ENCODE results near the gene TMEM163. TPM values are rescaled to one million over a fixed set of nuclear protein-coding genes. Genes with fewer than 3 reads are reported as not detected.
"Not testable (repeated sequence)": the region's sequence is repeated elsewhere in the genome, so short reads cannot be mapped to it uniquely, and the experiment has no call there.

The TMEM163 gene
- total RNA-seq, 2 donors from 2014 or later, result 0.14 to 2.5 TPM

DNA sequence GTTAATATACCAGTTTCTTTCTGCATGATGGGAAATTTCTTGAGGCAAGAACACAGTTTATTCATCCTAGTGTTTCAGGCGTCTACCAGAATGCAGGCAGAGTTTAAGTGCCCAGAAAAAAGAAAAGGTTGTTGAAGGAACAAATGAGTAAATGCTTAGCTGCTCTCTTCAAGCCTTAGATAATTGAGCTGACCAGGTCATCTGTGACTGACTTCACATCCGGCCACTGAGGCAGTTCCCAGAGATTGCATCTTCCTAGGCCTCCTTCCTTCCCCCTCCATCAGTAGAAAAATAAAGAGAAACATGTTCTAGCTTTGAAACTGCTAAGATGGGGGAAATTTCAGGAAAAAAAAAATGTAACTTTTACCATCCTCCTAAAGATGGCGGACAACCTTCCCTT is 9.4 kb upstream of the TMEM163 start:
- Histone ChIP-seq H3K9me3 (no peaks in the 10 kb centered on the region), H3K4me1 (ENCODE audit: control insufficient read depth in 1 of 2, low read depth in 2 of 2) (no peaks in the 10 kb centered on the region), H3K27me3 (replicated peaks; ENCODE audit: insufficient read depth) (peaks cover 4% of the 10 kb centered on the region), H3K4me3 (no peak overlapping the region), H3K36me3 (no peaks in the 10 kb centered on the region), H3K27ac (no peak overlapping the region)
- TF ChIP-seq, protein P1, sequence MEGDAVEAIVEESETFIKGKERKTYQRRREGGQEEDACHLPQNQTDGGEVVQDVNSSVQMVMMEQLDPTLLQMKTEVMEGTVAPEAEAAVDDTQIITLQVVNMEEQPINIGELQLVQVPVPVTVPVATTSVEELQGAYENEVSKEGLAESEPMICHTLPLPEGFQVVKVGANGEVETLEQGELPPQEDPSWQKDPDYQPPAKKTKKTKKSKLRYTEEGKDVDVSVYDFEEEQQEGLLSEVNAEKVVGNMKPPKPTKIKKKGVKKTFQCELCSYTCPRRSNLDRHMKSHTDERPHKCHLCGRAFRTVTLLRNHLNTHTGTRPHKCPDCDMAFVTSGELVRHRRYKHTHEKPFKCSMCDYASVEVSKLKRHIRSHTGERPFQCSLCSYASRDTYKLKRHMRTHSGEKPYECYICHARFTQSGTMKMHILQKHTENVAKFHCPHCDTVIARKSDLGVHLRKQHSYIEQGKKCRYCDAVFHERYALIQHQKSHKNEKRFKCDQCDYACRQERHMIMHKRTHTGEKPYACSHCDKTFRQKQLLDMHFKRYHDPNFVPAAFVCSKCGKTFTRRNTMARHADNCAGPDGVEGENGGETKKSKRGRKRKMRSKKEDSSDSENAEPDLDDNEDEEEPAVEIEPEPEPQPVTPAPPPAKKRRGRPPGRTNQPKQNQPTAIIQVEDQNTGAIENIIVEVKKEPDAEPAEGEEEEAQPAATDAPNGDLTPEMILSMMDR (IDR thresholded peaks at IDR 0.05), result no peak
- DNase-seq (ENCODE audit: low spot score), result no peak
- no peak for ATAC-seq (ENCODE audit: insufficient number of reproducible peaks, low FRiP score, low read depth)

DNA sequence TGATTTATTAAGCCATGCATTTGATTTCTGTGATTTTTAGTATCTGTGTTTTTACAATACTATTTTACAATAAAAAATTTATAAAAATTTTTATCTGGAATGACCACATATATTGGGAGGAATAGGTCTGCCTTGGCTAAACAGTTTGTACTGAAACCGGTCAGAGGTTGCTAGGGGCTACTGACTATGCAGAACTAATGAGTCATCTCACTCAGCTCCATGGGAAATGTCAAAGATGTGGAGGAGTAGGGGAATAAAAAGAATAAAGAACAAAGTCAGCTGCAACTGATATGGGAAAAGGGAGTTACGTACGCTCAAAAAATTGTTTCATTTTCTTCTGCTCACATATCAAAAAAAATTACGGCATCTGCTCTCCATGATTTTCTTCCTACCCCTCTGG is 8.6 kb upstream of the TMEM163 start:
- Histone ChIP-seq H3K4me3 (no peak overlapping the region), H3K9me3 (no peaks in the 10 kb centered on the region), H3K4me1 (ENCODE audit: control insufficient read depth in 1 of 2, low read depth in 2 of 2) (no peaks in the 10 kb centered on the region), H3K36me3 (no peaks in the 10 kb centered on the region), H3K27ac (no peak overlapping the region), H3K27me3 (replicated peaks; ENCODE audit: insufficient read depth) (peaks cover 4% of the 10 kb centered on the region)
- ATAC-seq (ENCODE audit: insufficient number of reproducible peaks, low FRiP score, low read depth) (no peak), DNase-seq (ENCODE audit: low spot score) (no peak)
- TF ChIP-seq, protein P1 (IDR thresholded peaks at IDR 0.05), result no peak

DNA sequence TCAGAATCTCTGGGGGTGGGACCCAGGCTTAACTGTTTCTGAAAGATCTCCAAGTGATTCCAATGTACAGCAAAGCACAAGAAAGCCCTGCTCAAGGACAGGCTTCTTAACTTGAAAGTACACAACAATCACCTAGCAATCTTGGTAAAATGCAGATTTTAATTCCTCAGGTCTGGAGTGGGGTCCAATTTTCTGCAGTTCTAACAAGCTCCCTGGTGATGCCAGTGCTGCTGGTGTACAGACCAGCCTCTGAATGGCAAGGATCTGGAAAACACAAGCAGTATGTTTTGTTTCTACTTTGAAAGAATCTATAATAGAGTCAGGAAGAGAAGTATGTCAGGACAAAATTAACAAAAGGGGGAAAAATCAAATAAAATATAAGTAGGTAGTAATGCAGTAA is 7.8 kb upstream of the TMEM163 start:
- Histone ChIP-seq H3K27ac (no peak overlapping the region), H3K36me3 (no peaks in the 10 kb centered on the region), H3K4me3 (no peak overlapping the region), H3K9me3 (no peaks in the 10 kb centered on the region), H3K4me1 (ENCODE audit: control insufficient read depth in 1 of 2, low read depth in 2 of 2) (no peaks in the 10 kb centered on the region), H3K27me3 (replicated peaks; ENCODE audit: insufficient read depth) (peaks cover 4% of the 10 kb centered on the region)
- ATAC-seq (ENCODE audit: insufficient number of reproducible peaks, low FRiP score, low read depth), result no peak
- DNase-seq (ENCODE audit: low spot score), result no peak
- TF ChIP-seq, protein P1 (IDR thresholded peaks at IDR 0.05), result no peak

DNA sequence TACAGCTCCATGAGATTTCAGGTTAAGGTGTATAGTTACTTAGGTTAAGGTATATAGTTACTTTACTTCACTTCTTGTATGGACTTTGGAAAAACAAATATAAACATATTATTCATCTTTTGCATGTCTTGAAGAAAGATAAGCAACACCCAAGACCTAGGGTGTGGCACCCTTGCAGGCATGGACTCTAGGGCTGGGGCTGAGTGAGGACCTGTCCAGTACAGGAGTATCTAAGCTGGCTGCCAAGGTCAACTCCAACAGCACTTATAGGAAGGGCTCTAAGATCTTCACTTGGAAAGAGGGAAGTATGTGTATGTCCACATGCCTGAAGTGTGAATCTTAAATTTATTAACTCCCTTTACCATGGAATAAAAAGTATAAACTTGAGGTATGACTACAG is 7.1 kb upstream of the TMEM163 start:
- Histone ChIP-seq H3K9me3 (no peaks in the 10 kb centered on the region), H3K36me3 (no peaks in the 10 kb centered on the region), H3K4me1 (ENCODE audit: control insufficient read depth in 1 of 2, low read depth in 2 of 2) (no peaks in the 10 kb centered on the region), H3K27me3 (replicated peaks; ENCODE audit: insufficient read depth) (peaks cover 4% of the 10 kb centered on the region), H3K27ac (no peak overlapping the region), H3K4me3 (no peak overlapping the region)
- DNase-seq (ENCODE audit: low spot score), result no peak
- TF ChIP-seq, protein P1 (IDR thresholded peaks at IDR 0.05), result no peak
- ATAC-seq (ENCODE audit: insufficient number of reproducible peaks, low FRiP score, low read depth), result no peak

DNA sequence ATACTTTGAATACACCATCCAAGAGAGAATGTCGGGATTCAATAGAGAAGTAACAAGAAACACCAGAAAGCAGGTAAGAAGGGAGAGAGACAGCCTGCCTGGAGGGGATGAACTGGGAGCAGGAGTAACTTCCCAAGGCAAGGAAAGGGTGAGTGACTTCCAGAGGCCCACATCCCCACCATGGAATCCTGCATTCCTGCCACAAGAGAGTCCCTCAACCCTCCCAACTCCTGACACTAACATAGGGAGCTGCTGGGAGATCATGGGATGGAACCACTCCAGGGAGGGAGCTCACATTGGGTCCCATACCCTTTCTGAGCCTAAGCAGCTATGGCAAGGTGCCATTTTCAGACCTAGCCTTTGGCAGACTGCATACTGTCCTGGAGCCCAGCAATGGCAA is 5.5 kb upstream of the TMEM163 start:
- TF ChIP-seq, protein P1 (IDR thresholded peaks at IDR 0.05), result no peak
- peaks cover 4% of the 10 kb centered on the region for H3K27me3 ChIP-seq (replicated peaks; ENCODE audit: insufficient read depth)
- ATAC-seq (ENCODE audit: insufficient number of reproducible peaks, low FRiP score, low read depth), result no peak
- H3K27ac ChIP-seq, result no peak overlapping the region
- H3K36me3 ChIP-seq, result no peaks in the 10 kb centered on the region
- H3K4me1 ChIP-seq (ENCODE audit: control insufficient read depth in 1 of 2, low read depth in 2 of 2), result no peaks in the 10 kb centered on the region
- no peak for DNase-seq (ENCODE audit: low spot score)
- H3K9me3 ChIP-seq, result no peaks in the 10 kb centered on the region
- H3K4me3 ChIP-seq, result no peak overlapping the region

DNA sequence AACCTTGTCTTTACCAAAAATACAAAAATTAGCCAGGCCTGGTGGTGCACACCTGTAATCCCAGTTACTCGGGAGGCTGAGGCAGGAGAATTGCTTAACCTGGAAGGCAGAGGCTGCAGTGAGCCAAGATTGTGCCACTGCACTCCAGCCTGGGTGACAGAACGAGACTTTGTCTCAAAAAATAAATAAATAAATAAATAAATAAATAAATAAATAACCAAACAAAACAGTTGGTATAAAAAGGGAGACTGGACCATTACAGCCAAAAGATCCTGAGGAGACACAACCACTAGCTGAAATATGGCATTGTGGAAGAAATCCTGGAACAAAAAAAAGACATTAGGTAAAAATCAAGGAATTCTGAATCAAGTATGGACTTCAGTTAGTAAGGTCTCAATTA is 4.9 kb upstream of the TMEM163 start:
- ATAC-seq (ENCODE audit: insufficient number of reproducible peaks, low FRiP score, low read depth); H3K27ac ChIP-seq; H3K27me3 ChIP-seq (replicated peaks; ENCODE audit: insufficient read depth); H3K9me3 ChIP-seq; H3K36me3 ChIP-seq; DNase-seq (ENCODE audit: low spot score); H3K4me1 ChIP-seq (ENCODE audit: control insufficient read depth in 1 of 2, low read depth in 2 of 2); H3K4me3 ChIP-seq: not testable (repeated sequence)

Data from thoracic aorta (tissue), 2 donors.